Measurements from ENCODE around the gene PLCD3.

The PLCD3 gene

DNA sequence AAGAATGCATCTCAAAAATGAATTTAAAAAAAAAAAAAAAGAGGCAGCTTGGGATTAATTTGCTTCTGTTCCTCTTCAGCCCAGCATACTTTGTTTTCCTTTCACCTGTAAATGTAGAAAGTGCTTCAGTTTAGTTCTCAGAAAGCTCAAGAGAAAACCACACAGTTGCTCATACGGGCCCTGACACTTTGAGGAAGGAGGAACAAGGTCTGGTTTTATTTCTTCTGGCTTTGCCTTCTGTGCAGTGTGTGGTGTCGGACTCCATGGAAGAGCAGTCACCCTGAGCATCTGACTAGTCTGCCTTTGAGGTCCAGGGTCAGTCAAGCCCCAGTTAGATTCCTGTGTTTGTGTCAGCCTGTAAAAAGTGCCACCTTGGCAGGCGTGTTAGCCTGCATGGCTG is 43.6 kb downstream of the PLCD3 start:
- H2AFZ ChIP-seq (ENCODE audit: insufficient read depth, low read length, poor library complexity), result no peak overlapping the region
- no peak overlapping the region for H3K4ac ChIP-seq (ENCODE audit: low read depth, low read length)
- no peaks in the 10 kb centered on the region for H3K79me1 ChIP-seq (ENCODE audit: low read length)
- WGBS (ENCODE audit: extremely low coverage, insufficient coverage, insufficient read length), result no CpG with 5 or more reads among the region's 3 CpGs
- H3K27me3 ChIP-seq (ENCODE audit: insufficient read depth, low read length), result no peaks in the 10 kb centered on the region
- no peak overlapping the region for H2BK120ac ChIP-seq (ENCODE audit: insufficient read depth, low read length, poor library complexity)
- peaks cover 57 to 63% of the 10 kb centered on the region in 2 experiments for H3K36me3 ChIP-seq (ENCODE audit: control insufficient read depth in 1 of 2, insufficient read depth in 2 of 2, low read length in 2 of 2)
- no peak overlapping the region for H4K8ac ChIP-seq (ENCODE audit: low read depth, low read length)
- H3K9me3 ChIP-seq (ENCODE audit: insufficient read depth, low read depth, low read length), result no peaks in the 10 kb centered on the region
- H2BK12ac ChIP-seq (ENCODE audit: low read length), result no peak overlapping the region
- no peak overlapping the region for H4K12ac ChIP-seq (ENCODE audit: low read depth, low read length)
- H3K4me1 ChIP-seq (ENCODE audit: control insufficient read depth in 1 of 2, insufficient read depth in 2 of 2, low read length in 2 of 2), result peaks cover 9 to 11% of the 10 kb centered on the region in 2 experiments
- DNase-seq, result no peak
- H3K23ac ChIP-seq (ENCODE audit: low read length), result no peak overlapping the region
- no peak overlapping the region for H3K14ac ChIP-seq (ENCODE audit: low read length)
- no peak overlapping the region for H3K9ac ChIP-seq (ENCODE audit: low read length)
- H3K79me2 ChIP-seq (ENCODE audit: control insufficient read depth, insufficient read depth, low read length, poor library complexity), result no peaks in the 10 kb centered on the region
- H2AK5ac ChIP-seq (ENCODE audit: low read length), result no peak overlapping the region
- no peak overlapping the region for H4K91ac ChIP-seq (ENCODE audit: low read depth, low read length)
- H3K4me3 ChIP-seq (ENCODE audit: low read depth, low read length), result no peak overlapping the region
- no peak overlapping the region for H2BK5ac ChIP-seq (ENCODE audit: low read depth, low read length, poor library complexity)
- H3K4me2 ChIP-seq (ENCODE audit: low read length), result no peak overlapping the region
- H3K27ac ChIP-seq (ENCODE audit: low read depth, low read length), result no peak overlapping the region
- H3K18ac ChIP-seq (ENCODE audit: low read length), result no peak overlapping the region

DNA sequence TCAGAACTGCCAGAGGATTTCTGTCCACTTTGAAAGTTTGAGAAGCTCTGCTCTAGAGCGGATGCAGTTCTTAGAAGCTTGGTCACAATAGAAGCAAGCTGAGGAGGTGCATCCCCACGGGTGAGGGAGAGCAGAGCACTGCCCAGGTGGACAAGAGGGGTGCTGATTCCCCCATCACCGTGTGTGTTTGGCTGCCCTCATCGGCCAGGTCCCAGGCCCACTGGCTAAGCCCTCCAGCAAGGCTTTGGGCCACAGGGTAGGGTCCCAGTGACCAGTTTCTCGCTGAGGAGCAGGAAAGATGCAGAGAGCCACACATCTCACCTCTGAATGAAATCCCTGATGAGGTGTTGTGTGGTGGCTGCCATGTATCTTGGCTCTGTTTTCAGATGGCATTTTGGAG is 44.3 kb downstream of the PLCD3 start:
- no CpG with 5 or more reads among the region's 5 CpGs for WGBS (ENCODE audit: extremely low coverage, insufficient coverage, insufficient read length)
- no peak overlapping the region for H3K27ac ChIP-seq (ENCODE audit: low read depth, low read length)
- peaks cover 5 to 6% of the 10 kb centered on the region in 2 experiments for H3K4me1 ChIP-seq (ENCODE audit: control insufficient read depth in 1 of 2, insufficient read depth in 2 of 2, low read length in 2 of 2)
- H3K4me3 ChIP-seq (ENCODE audit: low read depth, low read length), result no peak overlapping the region
- no peak overlapping the region for H2BK12ac ChIP-seq (ENCODE audit: low read length)
- no peak overlapping the region for H4K12ac ChIP-seq (ENCODE audit: low read depth, low read length)
- H3K4ac ChIP-seq (ENCODE audit: low read depth, low read length), result no peak overlapping the region
- H3K79me1 ChIP-seq (ENCODE audit: low read length), result no peaks in the 10 kb centered on the region
- no peak overlapping the region for H3K18ac ChIP-seq (ENCODE audit: low read length)
- peaks cover 56 to 61% of the 10 kb centered on the region in 2 experiments for H3K36me3 ChIP-seq (ENCODE audit: control insufficient read depth in 1 of 2, insufficient read depth in 2 of 2, low read length in 2 of 2)
- no peak overlapping the region for H4K8ac ChIP-seq (ENCODE audit: low read depth, low read length)
- no peaks in the 10 kb centered on the region for H3K27me3 ChIP-seq (ENCODE audit: insufficient read depth, low read length)
- no peak overlapping the region for H3K23ac ChIP-seq (ENCODE audit: low read length)
- H3K9ac ChIP-seq (ENCODE audit: low read length), result no peak overlapping the region
- no peak for DNase-seq
- H3K14ac ChIP-seq (ENCODE audit: low read length), result no peak overlapping the region
- no peak overlapping the region for H2BK120ac ChIP-seq (ENCODE audit: insufficient read depth, low read length, poor library complexity)
- no peak overlapping the region for H2AFZ ChIP-seq (ENCODE audit: insufficient read depth, low read length, poor library complexity)
- H3K9me3 ChIP-seq (ENCODE audit: insufficient read depth, low read depth, low read length), result no peaks in the 10 kb centered on the region
- H3K4me2 ChIP-seq (ENCODE audit: low read length), result no peak overlapping the region
- no peak overlapping the region for H2BK5ac ChIP-seq (ENCODE audit: low read depth, low read length, poor library complexity)
- no peak overlapping the region for H2AK5ac ChIP-seq (ENCODE audit: low read length)
- no peak overlapping the region for H4K91ac ChIP-seq (ENCODE audit: low read depth, low read length)
- no peaks in the 10 kb centered on the region for H3K79me2 ChIP-seq (ENCODE audit: control insufficient read depth, insufficient read depth, low read length, poor library complexity)

DNA sequence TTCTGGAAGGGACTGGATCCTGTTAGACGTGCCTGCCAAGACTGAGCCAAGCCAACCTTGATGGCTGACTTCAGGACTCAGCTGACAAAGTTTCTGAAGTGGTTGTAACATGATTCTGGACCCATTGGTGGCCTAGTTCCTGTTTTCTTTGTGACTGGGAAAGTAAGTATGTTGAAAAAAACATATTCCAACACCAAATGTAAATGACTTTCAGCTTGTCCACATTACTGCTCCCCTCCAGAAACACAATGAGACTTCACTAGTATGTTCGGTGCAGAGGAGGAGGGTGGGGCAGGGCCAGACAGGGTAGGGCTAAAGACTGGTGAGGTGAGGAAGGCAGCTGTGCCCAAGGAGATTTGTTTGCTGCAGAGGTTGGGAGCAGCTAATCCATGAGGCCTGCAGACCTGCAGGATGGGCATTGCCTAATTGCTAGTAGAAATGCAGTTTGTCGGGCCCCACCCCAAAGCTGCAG is 44.8 kb downstream of the PLCD3 start:
- Histone ChIP-seq H4K12ac (ENCODE audit: low read depth, low read length) (no peak overlapping the region), H4K8ac (ENCODE audit: low read depth, low read length) (no peak overlapping the region), H3K27me3 (ENCODE audit: insufficient read depth, low read length) (no peaks in the 10 kb centered on the region), H3K23ac (ENCODE audit: low read length) (no peak overlapping the region), H3K4me1 (ENCODE audit: control insufficient read depth in 1 of 2, insufficient read depth in 2 of 2, low read length in 2 of 2) (peaks cover 2 to 6% of the 10 kb centered on the region in 2 experiments), H3K18ac (ENCODE audit: low read length) (no peak overlapping the region), H3K36me3 (ENCODE audit: control insufficient read depth in 1 of 2, insufficient read depth in 2 of 2, low read length in 2 of 2) (peaks cover 60 to 62% of the 10 kb centered on the region in 2 experiments), H3K27ac (ENCODE audit: low read depth, low read length) (no peak overlapping the region), H3K79me1 (ENCODE audit: low read length) (no peaks in the 10 kb centered on the region), H3K4ac (ENCODE audit: low read depth, low read length) (no peak overlapping the region), H2BK120ac (ENCODE audit: insufficient read depth, low read length, poor library complexity) (no peak overlapping the region), H2AFZ (ENCODE audit: insufficient read depth, low read length, poor library complexity) (no peak overlapping the region), H3K79me2 (ENCODE audit: control insufficient read depth, insufficient read depth, low read length, poor library complexity) (no peaks in the 10 kb centered on the region), H3K14ac (ENCODE audit: low read length) (no peak overlapping the region), H3K9me3 (ENCODE audit: insufficient read depth, low read depth, low read length) (no peaks in the 10 kb centered on the region), H3K4me3 (ENCODE audit: low read depth, low read length) (no peak overlapping the region), H4K91ac (ENCODE audit: low read depth, low read length) (no peak overlapping the region), H2BK12ac (ENCODE audit: low read length) (no peak overlapping the region), H3K9ac (ENCODE audit: low read length) (no peak overlapping the region), H2BK5ac (ENCODE audit: low read depth, low read length, poor library complexity) (no peak overlapping the region), H2AK5ac (ENCODE audit: low read length) (no peak overlapping the region), H3K4me2 (ENCODE audit: low read length) (no peak overlapping the region)
- no peak for DNase-seq
- no CpG with 5 or more reads among the region's 3 CpGs for WGBS (ENCODE audit: extremely low coverage, insufficient coverage, insufficient read length)

DNA sequence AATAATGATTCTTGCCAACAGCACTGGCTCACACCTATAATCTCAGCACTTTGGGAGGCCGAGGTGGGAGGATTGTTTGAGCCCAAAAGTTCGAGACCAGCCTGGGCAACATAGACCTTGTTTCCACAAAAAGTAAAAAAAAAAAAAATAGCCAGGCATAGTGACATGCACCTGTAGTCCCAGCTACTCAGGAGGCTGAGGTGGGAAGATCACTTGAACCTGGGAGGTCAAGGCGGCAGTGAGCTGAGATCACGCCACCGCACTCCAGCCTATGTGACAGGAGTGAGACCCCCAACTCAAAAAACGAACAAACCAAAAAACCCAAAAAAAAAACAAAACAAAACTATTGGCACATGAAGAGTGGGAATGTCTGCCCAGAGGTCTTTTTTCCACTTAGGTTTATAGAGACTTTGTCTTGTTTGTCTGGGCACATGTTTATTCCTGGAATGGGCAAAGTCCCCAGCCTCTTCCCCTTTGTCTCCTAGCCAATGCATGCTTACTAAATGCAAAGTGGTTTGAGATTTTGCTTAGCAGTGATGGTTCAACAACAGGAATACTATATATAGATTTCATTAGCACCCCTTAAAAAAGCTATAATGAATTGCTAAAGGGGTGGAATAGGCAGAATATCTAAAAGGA is 45.3 kb downstream of the PLCD3 start:
- Histone ChIP-seq H3K4me3 (ENCODE audit: low read depth, low read length) (no peak overlapping the region), H3K79me2 (ENCODE audit: control insufficient read depth, insufficient read depth, low read length, poor library complexity) (no peaks in the 10 kb centered on the region), H3K36me3 (ENCODE audit: control insufficient read depth in 1 of 2, insufficient read depth in 2 of 2, low read length in 2 of 2) (peaks cover 59 to 64% of the 10 kb centered on the region in 2 experiments), H4K91ac (ENCODE audit: low read depth, low read length) (no peak overlapping the region), H4K8ac (ENCODE audit: low read depth, low read length) (no peak overlapping the region), H2AK5ac (ENCODE audit: low read length) (no peak overlapping the region), H2BK120ac (ENCODE audit: insufficient read depth, low read length, poor library complexity) (no peak overlapping the region), H3K18ac (ENCODE audit: low read length) (no peak overlapping the region), H3K4ac (ENCODE audit: low read depth, low read length) (no peak overlapping the region), H2BK5ac (ENCODE audit: low read depth, low read length, poor library complexity) (no peak overlapping the region), H2BK12ac (ENCODE audit: low read length) (no peak overlapping the region), H3K79me1 (ENCODE audit: low read length) (no peaks in the 10 kb centered on the region), H3K14ac (ENCODE audit: low read length) (no peak overlapping the region), H3K23ac (ENCODE audit: low read length) (no peak overlapping the region), H3K27ac (ENCODE audit: low read depth, low read length) (no peak overlapping the region), H4K12ac (ENCODE audit: low read depth, low read length) (no peak overlapping the region), H3K4me1 (ENCODE audit: control insufficient read depth in 1 of 2, insufficient read depth in 2 of 2, low read length in 2 of 2) (peaks cover under 1 to 4% of the 10 kb centered on the region in 2 experiments), H3K4me2 (ENCODE audit: low read length) (no peak overlapping the region), H2AFZ (ENCODE audit: insufficient read depth, low read length, poor library complexity) (no peak overlapping the region), H3K9me3 (ENCODE audit: insufficient read depth, low read depth, low read length) (no peaks in the 10 kb centered on the region), H3K27me3 (ENCODE audit: insufficient read depth, low read length) (no peaks in the 10 kb centered on the region), H3K9ac (ENCODE audit: low read length) (no peak overlapping the region)
- WGBS (ENCODE audit: extremely low coverage, insufficient coverage, insufficient read length), result no CpG with 5 or more reads among the region's 6 CpGs
- DNase-seq, result no peak

Measured in trophoblast cell (in vitro differentiated cells and primary cell).